ENCODE results near the gene CRYBB1.

GRCh38 chr22:26610996-26611395, 6.8 kb downstream of the CRYBB1 start:
- TF ChIP-seq, protein P1, sequence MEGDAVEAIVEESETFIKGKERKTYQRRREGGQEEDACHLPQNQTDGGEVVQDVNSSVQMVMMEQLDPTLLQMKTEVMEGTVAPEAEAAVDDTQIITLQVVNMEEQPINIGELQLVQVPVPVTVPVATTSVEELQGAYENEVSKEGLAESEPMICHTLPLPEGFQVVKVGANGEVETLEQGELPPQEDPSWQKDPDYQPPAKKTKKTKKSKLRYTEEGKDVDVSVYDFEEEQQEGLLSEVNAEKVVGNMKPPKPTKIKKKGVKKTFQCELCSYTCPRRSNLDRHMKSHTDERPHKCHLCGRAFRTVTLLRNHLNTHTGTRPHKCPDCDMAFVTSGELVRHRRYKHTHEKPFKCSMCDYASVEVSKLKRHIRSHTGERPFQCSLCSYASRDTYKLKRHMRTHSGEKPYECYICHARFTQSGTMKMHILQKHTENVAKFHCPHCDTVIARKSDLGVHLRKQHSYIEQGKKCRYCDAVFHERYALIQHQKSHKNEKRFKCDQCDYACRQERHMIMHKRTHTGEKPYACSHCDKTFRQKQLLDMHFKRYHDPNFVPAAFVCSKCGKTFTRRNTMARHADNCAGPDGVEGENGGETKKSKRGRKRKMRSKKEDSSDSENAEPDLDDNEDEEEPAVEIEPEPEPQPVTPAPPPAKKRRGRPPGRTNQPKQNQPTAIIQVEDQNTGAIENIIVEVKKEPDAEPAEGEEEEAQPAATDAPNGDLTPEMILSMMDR (IDR thresholded peaks at IDR 0.05), result no peak
- TF ChIP-seq POLR2A (IDR thresholded peaks at IDR 0.05), result no peak
